Endothelial cell (in vitro differentiated cells): ENCODE measurements around the gene HPN. TPM values are rescaled to one million over a fixed set of nuclear protein-coding genes. Genes with fewer than 3 reads are reported as not detected.

ENCODE experiments used
- DNase-seq: peaks from one replicate; pipeline ENCODE4 v3.0.0; 2021; ENCODE audit warnings: low spot score
- H3K27ac Mint-ChIP-seq: one replicate; pipeline ENCODE4 v1.8.0; 2021; ENCODE audit warnings: mixed read lengths, inconsistent platforms; ENCODE audit not compliant: unreplicated experiment
- H3K27me3 Mint-ChIP-seq: one replicate; pipeline ENCODE4 v1.8.0; 2021; ENCODE audit warnings: mild to moderate bottlenecking, moderate library complexity, mixed read lengths, inconsistent platforms; ENCODE audit not compliant: unreplicated experiment
- H3K36me3 Mint-ChIP-seq: one replicate; pipeline ENCODE4 v1.8.0; 2021; ENCODE audit warnings: mild to moderate bottlenecking, low read depth, mixed read lengths, inconsistent platforms; ENCODE audit not compliant: unreplicated experiment
- H3K4me1 Mint-ChIP-seq: one replicate; pipeline ENCODE4 v1.8.0; 2021; ENCODE audit warnings: mild to moderate bottlenecking, mixed read lengths, inconsistent platforms; ENCODE audit not compliant: unreplicated experiment
- H3K4me3 Mint-ChIP-seq: one replicate; pipeline ENCODE4 v1.8.0; 2021; ENCODE audit warnings: mild to moderate bottlenecking, mixed read lengths, inconsistent platforms; ENCODE audit not compliant: unreplicated experiment
- H3K9me3 Mint-ChIP-seq: one replicate; pipeline ENCODE4 v1.8.0; 2021; ENCODE audit warnings: mixed read lengths, inconsistent platforms; ENCODE audit not compliant: unreplicated experiment
- total RNA-seq: library from RNA; stranded (reverse); fragmentation: NEBNext Ultra II Directional; extraction: Animal tissue kit (Norgen Biotek cat#: 25700); gene quantifications from one replicate; pipeline ENCODE4 v1.2.1, GENCODE V29; 2021; ENCODE audit not compliant: unreplicated experiment
- TF ChIP-seq, protein P1 (sequence below): fragments of 200-600 bp; sonication (generic); IDR thresholded peaks from one replicate; pipeline ENCODE4 v1.5.0; 2021; ENCODE audit warnings: antibody characterized with exemption; ENCODE audit not compliant: unreplicated experiment

HPN gene
- total RNA-seq, 1 donor from 2014 or later: 1.3 TPM

GRCh38 chr19:35107545-35107944 lies 66.0 kb downstream of the HPN start:
- peaks cover 5% of the 10 kb centered on the region for H3K36me3 Mint-ChIP-seq
- H3K27me3 Mint-ChIP-seq: peaks cover 7% of the 10 kb centered on the region
- H3K9me3 Mint-ChIP-seq: no peaks in the 10 kb centered on the region
- peaks cover 7% of the 10 kb centered on the region for H3K4me1 Mint-ChIP-seq
- no peak for DNase-seq
- TF ChIP-seq, protein P1, sequence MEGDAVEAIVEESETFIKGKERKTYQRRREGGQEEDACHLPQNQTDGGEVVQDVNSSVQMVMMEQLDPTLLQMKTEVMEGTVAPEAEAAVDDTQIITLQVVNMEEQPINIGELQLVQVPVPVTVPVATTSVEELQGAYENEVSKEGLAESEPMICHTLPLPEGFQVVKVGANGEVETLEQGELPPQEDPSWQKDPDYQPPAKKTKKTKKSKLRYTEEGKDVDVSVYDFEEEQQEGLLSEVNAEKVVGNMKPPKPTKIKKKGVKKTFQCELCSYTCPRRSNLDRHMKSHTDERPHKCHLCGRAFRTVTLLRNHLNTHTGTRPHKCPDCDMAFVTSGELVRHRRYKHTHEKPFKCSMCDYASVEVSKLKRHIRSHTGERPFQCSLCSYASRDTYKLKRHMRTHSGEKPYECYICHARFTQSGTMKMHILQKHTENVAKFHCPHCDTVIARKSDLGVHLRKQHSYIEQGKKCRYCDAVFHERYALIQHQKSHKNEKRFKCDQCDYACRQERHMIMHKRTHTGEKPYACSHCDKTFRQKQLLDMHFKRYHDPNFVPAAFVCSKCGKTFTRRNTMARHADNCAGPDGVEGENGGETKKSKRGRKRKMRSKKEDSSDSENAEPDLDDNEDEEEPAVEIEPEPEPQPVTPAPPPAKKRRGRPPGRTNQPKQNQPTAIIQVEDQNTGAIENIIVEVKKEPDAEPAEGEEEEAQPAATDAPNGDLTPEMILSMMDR: no peak
- no peak overlapping the region for H3K27ac Mint-ChIP-seq
- H3K4me3 Mint-ChIP-seq: no peak overlapping the region

DNA sequence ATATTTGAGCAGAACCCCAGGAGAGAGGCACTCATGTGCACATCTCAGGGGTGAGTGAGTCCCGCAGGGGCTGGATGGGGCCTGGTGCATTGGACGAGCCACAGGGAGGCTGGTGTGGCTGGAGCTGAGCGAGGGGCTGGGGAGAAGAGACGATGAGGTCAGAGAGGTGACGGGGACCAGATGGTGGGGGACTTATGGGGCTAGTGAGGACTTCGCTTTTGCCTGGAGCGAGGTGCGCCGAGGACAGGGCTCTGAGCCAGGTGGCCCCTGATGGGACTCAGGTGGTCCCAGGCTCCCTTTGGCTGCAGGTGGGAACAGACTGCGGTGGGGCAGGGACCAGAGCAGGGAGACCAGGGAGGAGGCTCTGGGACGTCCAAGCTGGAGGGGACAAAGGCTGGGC lies 67.2 kb downstream of the HPN start:
- Mint-ChIP-seq H3K27ac (no peak overlapping the region), H3K36me3 (peaks cover 5% of the 10 kb centered on the region), H3K9me3 (no peaks in the 10 kb centered on the region), H3K4me1 (peaks cover 7% of the 10 kb centered on the region), H3K4me3 (no peak overlapping the region), H3K27me3 (peaks cover 7% of the 10 kb centered on the region)
- DNase-seq: no peak
- TF ChIP-seq, protein P1: no peak

DNA sequence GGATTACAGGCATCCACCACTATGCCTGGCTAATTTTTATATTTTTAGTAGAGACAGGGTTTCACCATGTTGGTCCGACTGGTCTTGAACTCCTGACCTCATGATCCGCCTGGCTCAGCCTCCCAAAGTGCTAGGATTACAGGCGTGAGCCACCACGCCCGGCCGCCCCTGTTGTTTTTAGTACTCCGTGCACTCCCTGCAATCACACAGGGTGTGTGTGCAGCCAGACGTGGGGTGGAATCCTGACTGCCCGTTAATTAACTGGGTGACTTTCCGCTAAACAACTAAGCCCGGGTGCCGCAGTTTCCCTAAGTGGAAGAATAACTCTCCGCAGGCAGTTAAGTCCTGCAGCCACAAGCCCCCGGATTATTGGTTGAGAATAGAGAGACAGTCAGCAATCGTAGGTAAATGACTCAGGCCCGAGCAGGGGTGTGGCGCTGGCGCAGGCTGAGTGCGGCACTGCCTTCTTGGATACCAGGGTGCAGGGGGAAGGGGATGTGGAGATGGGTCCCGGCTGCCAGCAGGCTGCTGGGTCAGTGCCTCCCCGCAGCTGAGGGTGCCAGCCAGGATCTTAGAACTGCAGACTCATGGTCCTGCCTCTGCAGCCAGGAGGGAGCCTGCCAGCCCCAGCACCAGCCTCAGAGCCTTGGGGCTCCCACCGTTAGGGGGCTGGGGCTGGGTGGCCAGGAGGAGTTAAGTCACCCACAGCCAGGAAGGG lies 68.0 kb downstream of the HPN start:
- no peak for DNase-seq

DNA sequence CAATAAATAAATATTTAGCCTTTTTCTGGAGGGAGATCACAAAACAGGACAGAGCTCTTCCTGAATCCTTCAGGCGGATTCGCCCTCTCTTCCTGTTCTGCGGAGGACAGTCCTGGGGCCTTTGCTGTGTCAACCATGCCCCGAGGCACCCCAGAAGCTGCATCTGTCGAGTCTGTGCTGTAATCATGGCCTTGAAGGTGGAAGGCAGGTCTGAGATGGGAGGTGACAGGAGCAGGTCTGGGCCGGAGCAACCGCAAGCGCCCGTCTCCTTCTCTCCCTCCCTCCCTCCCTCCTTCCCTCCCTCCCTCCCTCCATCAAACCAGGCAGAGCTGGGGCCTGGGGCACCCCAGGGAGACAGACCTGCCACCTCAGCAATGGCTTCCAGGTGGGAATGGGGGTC lies 69.5 kb downstream of the HPN start:
- Mint-ChIP-seq H3K9me3 (no peaks in the 10 kb centered on the region), H3K27me3 (peaks cover 7% of the 10 kb centered on the region), H3K4me1 (peaks cover 10% of the 10 kb centered on the region), H3K27ac (peak overlapping the region; percentile 81), H3K4me3 (peak overlapping the region; percentile 31), H3K36me3 (peaks cover 5% of the 10 kb centered on the region)
- no peak for DNase-seq
- TF ChIP-seq, protein P1: no peak

More for the DNA sequence above, 68.0 kb downstream of the HPN start:
- H3K4me1 Mint-ChIP-seq: peaks cover 9% of the 10 kb centered on the region
- TF ChIP-seq, protein P1: no peak
- H3K4me3 Mint-ChIP-seq: no peak overlapping the region
- peaks cover 3% of the 10 kb centered on the region for H3K27me3 Mint-ChIP-seq
- no peaks in the 10 kb centered on the region for H3K9me3 Mint-ChIP-seq
- H3K36me3 Mint-ChIP-seq: peaks cover 5% of the 10 kb centered on the region
- no peak overlapping the region for H3K27ac Mint-ChIP-seq

- DNase-seq: no peak
Measured at GRCh38 chr19:35112995-35113688, 71.6 kb downstream of the HPN start.

More at GRCh38 chr19:35112995-35113688, 71.6 kb downstream of the HPN start:
- no peak overlapping the region for H3K4me3 Mint-ChIP-seq
- H3K36me3 Mint-ChIP-seq: no peaks in the 10 kb centered on the region
- no peak overlapping the region for H3K27ac Mint-ChIP-seq
- peaks cover 8% of the 10 kb centered on the region for H3K27me3 Mint-ChIP-seq
- TF ChIP-seq, protein P1: no peak
- H3K9me3 Mint-ChIP-seq: no peaks in the 10 kb centered on the region
- peaks cover 10% of the 10 kb centered on the region for H3K4me1 Mint-ChIP-seq
